Jurkat, Clone E6-1 (cell line): ENCODE data around the gene KIF26B.
A peak's percentile ranks its signal among the peaks of the same experiment; 100 is the strongest.

ENCODE experiments used
- DNase-seq: peaks from one replicate; pipeline ENCODE4 v3.0.0-alpha.2; 2011; ENCODE audit warnings: low read depth, low spot score
- H3K4me3 ChIP-seq: 2 replicates; pipeline ENCODE4 v1.5.1; 2011; ENCODE audit warnings: mild to moderate bottlenecking, low read length, control low read depth, moderate library complexity

Gene KIF26B

DNA sequence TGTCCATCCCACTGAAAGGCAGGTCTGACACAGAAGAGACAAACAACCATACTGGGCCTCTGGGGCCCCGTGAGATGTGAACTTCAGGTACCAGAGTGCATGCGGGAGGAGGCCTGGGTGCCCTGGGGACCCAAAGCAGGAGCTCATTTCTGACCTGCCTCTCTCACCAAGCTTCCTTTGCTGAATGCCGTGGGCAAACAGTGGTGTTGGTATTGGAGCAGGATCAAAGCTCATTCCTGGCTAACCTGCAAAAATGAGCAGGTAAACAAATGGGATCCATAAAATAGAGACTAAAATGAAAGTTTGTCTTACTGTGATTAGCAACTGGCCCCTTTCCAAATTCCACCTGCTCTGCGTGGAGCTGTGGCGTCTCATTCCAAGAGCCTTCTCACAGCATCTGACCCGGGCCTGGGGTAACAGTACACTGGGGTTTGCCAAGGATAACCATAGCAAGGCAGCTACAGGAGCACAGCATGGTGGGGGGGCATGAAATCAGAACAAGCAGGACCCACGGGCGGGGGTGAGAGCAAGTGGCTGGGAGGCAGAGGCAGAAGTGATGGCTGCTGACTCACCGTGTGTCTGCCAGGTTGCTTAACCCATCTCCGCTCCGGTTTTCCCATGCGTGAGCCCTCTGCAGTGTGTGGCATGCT lies 103.6 kb downstream of the KIF26B start:
- H3K4me3 ChIP-seq, result no peak overlapping the region
- no peak for DNase-seq

GRCh38 chr1:245260110-245260882 lies 105.5 kb downstream of the KIF26B start:
- no peak overlapping the region for H3K4me3 ChIP-seq
- no peak for DNase-seq

DNA sequence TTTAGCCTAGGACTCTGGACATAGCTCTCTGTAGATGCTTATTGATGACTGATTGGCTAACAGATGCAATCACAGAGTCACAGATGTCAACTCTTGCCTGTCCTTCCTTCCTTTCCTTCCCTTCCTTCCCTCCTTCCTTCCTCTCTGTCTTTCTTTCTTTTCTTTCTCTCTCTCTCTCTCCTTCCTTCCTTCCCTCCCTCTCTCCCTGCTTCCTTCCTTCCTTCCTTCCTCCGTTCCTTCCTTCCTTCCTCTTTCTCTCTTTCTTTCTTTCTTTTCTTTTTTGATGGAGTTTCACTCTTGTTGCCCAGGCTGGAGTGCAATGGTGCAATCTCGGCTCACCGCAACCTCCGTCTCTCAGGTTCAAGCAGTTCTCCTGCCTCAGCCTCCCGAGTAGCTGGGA lies 106.1 kb downstream of the KIF26B start:
- H3K4me3 ChIP-seq, result no peak overlapping the region

DNA sequence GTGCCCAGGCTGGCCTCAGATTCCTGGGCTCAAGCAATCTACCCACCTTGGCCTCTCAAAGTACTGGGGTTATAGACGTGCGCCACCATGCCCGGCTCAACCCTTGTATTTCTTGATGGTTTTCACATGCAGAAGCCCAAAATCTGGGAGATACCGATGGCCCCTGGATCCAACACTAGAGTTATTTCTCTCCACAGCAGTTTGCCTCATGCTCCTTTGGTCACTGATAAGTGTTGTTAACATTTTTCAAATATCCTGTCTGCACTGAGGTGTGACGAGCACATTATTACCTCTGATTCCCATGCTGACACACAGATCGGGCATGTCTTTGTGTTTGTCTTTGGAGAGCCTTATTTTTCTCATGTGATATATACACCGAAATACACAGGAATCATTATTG lies 107.0 kb downstream of the KIF26B start:
- no peak overlapping the region for H3K4me3 ChIP-seq
- DNase-seq, result no peak

More for the DNA sequence above, 106.1 kb downstream of the KIF26B start:
- no peak for DNase-seq

DNA sequence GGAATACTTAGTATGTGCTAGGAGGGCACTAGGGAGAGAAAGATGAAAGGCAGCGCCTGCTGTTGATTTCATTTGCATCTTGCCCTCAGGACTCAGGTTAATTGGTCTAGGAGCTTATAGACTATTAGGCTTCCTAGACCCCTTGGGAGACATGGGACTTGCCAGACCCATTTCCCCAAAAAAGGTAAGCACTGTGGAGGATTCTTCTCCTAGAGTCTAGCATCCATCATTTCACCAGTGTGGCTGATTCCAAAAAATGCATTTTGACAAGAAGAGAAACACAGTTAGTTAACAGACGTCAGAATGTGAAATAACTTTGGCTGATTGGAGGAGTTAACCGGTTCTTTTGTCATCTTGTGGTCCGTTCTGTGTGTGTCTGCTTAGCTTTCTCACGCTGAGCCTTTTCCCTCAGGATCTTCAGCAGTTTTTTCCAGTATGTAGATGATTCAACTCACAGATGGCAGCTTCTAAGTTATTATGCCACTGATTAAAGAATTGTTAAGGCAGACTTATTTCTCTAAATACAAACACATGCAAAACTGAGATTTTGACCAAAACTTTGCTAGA lies 108.8 kb downstream of the KIF26B start:
- DNase-seq, result no peak
- H3K4me3 ChIP-seq, result no peak overlapping the region

DNA sequence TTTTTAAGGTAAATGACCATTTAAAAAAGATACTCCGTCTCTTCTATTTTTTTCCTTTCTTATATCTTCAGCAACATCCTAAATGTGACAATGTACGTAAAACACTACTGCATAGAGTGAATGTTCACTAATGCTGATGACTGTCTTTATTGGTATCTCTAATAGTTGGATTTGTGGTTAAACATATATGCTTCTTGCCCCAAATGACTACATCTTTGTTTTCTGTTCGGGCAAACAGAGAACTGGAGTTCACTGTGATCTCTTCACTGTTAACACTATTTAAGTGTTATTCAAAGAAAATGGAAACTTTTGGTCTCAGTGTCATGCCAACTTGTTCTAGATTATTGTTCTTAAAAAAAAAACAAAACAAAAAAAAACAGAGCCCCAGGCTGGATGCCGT lies 109.4 kb downstream of the KIF26B start:
- DNase-seq, result no peak

GRCh38 chr1:245266105-245266504 lies 111.3 kb downstream of the KIF26B start:
- no peak overlapping the region for H3K4me3 ChIP-seq
- no peak for DNase-seq

More for the DNA sequence above, 109.4 kb downstream of the KIF26B start:
- H3K4me3 ChIP-seq, result no peak overlapping the region

- no peak overlapping the region for H3K4me3 ChIP-seq
- no peak for DNase-seq
Observed at GRCh38 chr1:245270063-245270462, 115.3 kb downstream of the KIF26B start.

DNA sequence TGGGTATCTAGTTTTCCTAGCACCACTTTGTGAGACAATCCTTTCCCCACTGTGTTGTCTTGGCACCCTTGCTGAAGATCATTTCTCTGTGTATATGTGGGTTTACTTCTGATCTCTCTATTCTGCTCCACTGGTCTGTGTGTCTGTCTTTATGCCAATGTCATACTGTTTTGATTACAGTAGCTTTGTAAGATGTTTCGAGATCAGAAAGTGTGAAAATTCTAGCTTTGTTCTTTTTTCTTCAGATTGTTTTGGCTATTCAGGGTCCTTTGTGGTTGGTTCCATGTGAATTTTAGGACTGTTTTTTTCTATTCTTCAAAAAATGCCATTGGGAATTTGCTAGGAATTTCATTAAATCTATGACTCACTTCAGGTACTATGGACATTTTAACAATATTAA lies 116.2 kb downstream of the KIF26B start:
- no peak for DNase-seq
- no peak overlapping the region for H3K4me3 ChIP-seq

DNA sequence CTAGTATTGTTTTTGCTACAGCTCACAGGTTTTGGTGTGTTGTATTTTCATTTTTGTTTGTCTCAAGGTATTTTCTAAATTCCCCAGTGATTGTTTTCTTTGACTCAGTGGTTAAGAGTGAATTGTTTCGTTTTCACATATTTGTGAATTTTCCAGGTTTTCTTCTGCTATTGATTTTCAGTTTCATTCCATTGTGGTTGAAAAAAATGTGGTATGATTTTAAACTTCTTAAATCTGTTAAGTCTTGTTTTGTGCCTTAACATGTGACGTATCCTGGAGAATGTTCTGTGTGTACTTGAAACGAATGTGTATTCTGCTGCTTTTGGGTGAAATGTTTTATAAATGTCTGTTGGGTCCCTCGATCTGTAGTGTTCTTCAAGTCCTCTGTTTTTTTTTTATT lies 117.9 kb downstream of the KIF26B start:
- DNase-seq, result no peak
- H3K4me3 ChIP-seq, result no peak overlapping the region

GRCh38 chr1:245276445-245276844 lies 121.7 kb downstream of the KIF26B start:
- no peak for DNase-seq
- H3K4me3 ChIP-seq, result no peak overlapping the region

GRCh38 chr1:245277276-245277675 lies 122.5 kb downstream of the KIF26B start:
- no peak overlapping the region for H3K4me3 ChIP-seq
- no peak for DNase-seq

GRCh38 chr1:245278846-245279245 lies 124.1 kb downstream of the KIF26B start:
- H3K4me3 ChIP-seq, result no peak overlapping the region

DNA sequence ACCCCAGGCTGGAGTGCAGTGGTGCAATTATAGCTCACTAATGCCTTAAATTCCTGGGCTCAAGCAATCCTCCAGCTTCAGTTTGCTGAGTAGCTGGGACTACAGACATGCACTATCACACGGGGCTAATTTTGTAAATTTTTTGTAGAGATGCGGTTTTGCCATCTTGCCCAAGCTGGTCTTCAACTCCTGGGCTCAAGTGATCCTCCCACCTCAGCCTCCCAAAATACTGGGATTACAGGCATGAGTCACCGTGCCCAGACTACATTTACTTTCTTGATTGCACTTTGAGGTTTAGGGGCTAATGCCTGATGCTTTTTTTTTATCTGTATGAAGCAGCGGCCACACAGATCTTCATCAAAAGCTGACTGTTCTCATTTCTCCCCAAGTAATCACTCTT lies 124.6 kb downstream of the KIF26B start:
- H3K4me3 ChIP-seq, result no peak overlapping the region
- DNase-seq, result no peak

More at GRCh38 chr1:245278846-245279245, 124.1 kb downstream of the KIF26B start:
- DNase-seq, result no peak

DNA sequence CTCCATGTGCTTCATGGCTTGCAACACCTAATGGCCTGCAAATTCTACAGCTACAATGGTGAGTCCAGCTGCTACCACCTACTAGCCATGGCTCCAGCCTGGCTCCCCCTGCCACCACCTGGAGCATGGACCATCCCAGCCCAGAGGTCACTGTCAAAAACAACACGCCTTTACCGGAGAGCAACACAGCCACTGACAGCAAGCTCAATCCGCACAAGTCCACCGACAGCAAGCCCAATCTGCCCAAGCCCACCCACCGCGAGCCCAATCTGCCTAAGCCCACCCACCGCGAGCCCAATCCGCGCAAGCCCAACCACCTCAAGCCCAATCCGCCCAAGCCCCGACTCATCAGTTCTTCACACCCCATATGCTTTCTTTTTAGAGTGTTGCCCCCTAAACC lies 128.2 kb downstream of the KIF26B start:
- DNase-seq, result no peak
- no peak overlapping the region for H3K4me3 ChIP-seq

GRCh38 chr1:245285168-245285567 lies 130.4 kb downstream of the KIF26B start:
- no peak for DNase-seq
- H3K4me3 ChIP-seq, result no peak overlapping the region

DNA sequence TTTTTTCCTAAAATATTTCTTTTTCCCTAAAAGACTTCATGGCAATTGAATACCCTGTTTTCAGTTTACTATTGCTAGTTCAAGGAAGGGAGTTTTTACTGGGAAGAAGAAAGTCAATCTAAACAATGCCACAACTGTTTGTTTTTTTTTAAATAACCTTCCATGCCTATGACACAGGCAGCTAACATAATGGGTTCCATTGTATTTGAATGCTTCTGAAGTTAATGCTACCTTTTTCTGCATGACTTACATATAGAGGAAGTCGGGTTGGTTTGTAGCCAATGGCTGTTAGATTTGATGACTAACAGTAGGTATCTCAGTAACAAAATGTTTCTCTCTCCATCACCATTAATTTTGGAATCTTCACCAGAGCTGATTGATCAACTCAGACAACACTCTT lies 134.0 kb downstream of the KIF26B start:
- no peak overlapping the region for H3K4me3 ChIP-seq
- DNase-seq, result no peak

DNA sequence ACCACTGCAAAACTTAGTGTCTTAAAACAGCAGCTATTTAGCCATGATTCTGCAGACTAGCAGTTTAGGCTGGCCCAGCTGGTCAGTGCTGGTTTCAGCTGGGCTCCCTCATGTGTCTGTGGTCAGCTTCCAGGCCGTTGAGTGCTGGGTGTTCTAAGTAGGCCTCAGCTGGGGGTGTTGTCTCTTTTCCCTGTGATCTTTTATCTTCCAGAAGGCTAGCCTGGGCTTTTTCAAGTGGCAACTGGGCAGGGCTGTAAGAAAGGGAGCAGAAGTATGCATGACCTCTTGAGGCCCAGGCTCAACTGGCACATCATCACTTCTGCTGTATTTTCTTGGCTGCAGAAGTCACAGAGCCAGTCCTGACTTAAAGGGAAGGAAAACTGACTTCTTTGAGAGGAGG lies 136.1 kb downstream of the KIF26B start:
- no peak for DNase-seq
- no peak overlapping the region for H3K4me3 ChIP-seq

DNA sequence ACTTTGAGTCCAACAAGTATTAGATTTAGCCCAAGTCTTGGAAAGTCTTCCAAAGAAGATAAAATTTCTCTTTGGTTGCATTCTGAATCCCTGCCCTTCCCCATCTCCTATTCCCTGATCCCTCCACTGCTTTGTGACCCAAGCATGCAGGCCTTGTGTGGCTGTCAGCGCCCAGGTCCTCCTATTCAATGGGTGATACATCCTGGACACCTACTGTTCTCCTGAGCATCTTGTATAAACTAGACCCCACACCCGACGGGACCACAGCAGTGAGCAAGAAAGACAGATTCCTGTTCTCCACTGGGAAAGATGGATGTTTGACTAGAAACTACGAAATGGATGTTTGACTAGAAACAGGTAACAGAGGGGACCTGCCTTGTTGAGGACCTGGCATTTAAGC lies 136.6 kb downstream of the KIF26B start:
- H3K4me3 ChIP-seq, result no peak overlapping the region
- DNase-seq, result no peak

DNA sequence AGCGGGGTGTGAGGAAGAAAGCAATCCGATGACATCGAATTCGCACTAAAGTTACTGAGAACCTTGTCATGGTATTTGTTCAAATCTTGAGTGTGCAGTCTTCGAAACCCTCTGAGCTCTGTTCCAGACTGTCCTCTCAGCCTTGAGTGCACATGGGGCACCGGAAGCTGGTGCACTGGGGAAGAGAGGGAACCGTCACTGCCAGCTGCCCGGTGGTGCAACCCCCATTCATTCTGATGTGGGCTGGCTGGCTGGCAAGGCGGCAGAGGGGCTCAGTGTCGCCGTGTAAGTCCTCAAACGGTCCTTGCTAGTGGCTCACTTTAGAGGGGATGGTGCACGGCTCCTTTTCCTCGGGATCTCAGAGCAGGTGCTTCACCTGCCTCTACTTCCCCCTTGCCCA lies 137.4 kb downstream of the KIF26B start:
- DNase-seq, result peak; percentile 45
- H3K4me3 ChIP-seq, result no peak overlapping the region
